HL-60 (cell line): ENCODE data around the gene CLPTM1.
A peak's percentile ranks its signal among the peaks of the same experiment; 100 is the strongest.

Experiments
- DNase-seq, 2 experiments: peaks; one replicate each; pipeline ENCODE4 v3.0.0-alpha.2; 2010 to 2020; ENCODE audit warnings: low read depth in 1 of 2, low spot score in 1 of 2
- H3K27ac ChIP-seq: fragments of 250-450 bp; sonication (Bioruptor Pico); replicated peaks from 2 replicates; pipeline ENCODE4 v1.5.1; 2020; ENCODE audit warnings: mild to moderate bottlenecking, moderate library complexity
- H3K27me3 ChIP-seq: fragments of 250-450 bp; sonication (Bioruptor Pico); 2 replicates; pipeline ENCODE4 v1.5.1; 2021; ENCODE audit warnings: mild to moderate bottlenecking, moderate library complexity; ENCODE audit not compliant: insufficient read depth, poor library complexity, severe bottlenecking
- H3K4me3 ChIP-seq: replicated peaks from 2 replicates; pipeline ENCODE4 v1.5.1; 2011; ENCODE audit warnings: mild to moderate bottlenecking, control low read depth, low read length; ENCODE audit not compliant: insufficient read depth
- GABPA ChIP-seq: IDR thresholded peaks from 2 replicates; pipeline ENCODE4 v1.6.1; 2012; ENCODE audit warnings: low read depth
- POLR2AphosphoS5 ChIP-seq: IDR thresholded peaks from 2 replicates; pipeline ENCODE4 v1.6.1; 2012; ENCODE audit warnings: low read depth
- SPI1 ChIP-seq: IDR thresholded peaks from 2 replicates; pipeline ENCODE4 v1.6.1; 2012; ENCODE audit warnings: low read depth, mild to moderate bottlenecking, borderline replicate concordance
- TF ChIP-seq, protein P1 (sequence below): IDR thresholded peaks from 2 replicates; pipeline ENCODE4 v1.6.1; 2012; ENCODE audit warnings: low read depth; ENCODE audit not compliant: insufficient replicate concordance
- TF ChIP-seq, protein P2 (sequence below): IDR thresholded peaks from one replicate; pipeline ENCODE4 v1.5.1; 2011; ENCODE audit warnings: low read length, control low read depth, inconsistent platforms; ENCODE audit not compliant: insufficient read depth

Gene CLPTM1

DNA sequence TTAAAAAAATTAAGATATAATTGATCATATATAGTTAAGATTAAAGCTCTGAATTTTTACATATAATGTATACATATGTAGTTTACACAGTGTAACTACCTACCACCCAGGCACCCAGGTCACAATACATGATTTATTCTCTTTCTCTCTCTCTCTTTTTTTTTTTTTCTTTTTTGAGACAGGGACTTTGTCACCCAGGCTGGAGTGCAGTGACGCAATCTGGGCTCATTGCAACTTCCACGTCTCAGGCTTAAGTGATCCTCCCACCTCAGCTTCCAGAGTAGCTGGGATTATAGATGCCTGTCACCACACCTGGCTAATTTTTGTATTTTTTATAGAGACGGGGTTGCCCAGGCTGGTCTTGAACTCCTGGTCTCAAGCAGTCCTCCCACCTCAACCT is 64.9 kb downstream of the CLPTM1 start:
- peak in 1 of 2 experiments; percentile 55 for DNase-seq
- H3K27ac ChIP-seq: no peak overlapping the region
- no peak overlapping the region for H3K4me3 ChIP-seq
- no peaks in the 10 kb centered on the region for H3K27me3 ChIP-seq
- TF ChIP-seq SPI1 (no peak), POLR2AphosphoS5 (no peak), GABPA (no peak)
- TF ChIP-seq, protein P1, sequence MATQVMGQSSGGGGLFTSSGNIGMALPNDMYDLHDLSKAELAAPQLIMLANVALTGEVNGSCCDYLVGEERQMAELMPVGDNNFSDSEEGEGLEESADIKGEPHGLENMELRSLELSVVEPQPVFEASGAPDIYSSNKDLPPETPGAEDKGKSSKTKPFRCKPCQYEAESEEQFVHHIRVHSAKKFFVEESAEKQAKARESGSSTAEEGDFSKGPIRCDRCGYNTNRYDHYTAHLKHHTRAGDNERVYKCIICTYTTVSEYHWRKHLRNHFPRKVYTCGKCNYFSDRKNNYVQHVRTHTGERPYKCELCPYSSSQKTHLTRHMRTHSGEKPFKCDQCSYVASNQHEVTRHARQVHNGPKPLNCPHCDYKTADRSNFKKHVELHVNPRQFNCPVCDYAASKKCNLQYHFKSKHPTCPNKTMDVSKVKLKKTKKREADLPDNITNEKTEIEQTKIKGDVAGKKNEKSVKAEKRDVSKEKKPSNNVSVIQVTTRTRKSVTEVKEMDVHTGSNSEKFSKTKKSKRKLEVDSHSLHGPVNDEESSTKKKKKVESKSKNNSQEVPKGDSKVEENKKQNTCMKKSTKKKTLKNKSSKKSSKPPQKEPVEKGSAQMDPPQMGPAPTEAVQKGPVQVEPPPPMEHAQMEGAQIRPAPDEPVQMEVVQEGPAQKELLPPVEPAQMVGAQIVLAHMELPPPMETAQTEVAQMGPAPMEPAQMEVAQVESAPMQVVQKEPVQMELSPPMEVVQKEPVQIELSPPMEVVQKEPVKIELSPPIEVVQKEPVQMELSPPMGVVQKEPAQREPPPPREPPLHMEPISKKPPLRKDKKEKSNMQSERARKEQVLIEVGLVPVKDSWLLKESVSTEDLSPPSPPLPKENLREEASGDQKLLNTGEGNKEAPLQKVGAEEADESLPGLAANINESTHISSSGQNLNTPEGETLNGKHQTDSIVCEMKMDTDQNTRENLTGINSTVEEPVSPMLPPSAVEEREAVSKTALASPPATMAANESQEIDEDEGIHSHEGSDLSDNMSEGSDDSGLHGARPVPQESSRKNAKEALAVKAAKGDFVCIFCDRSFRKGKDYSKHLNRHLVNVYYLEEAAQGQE: no peak
- TF ChIP-seq, protein P2, sequence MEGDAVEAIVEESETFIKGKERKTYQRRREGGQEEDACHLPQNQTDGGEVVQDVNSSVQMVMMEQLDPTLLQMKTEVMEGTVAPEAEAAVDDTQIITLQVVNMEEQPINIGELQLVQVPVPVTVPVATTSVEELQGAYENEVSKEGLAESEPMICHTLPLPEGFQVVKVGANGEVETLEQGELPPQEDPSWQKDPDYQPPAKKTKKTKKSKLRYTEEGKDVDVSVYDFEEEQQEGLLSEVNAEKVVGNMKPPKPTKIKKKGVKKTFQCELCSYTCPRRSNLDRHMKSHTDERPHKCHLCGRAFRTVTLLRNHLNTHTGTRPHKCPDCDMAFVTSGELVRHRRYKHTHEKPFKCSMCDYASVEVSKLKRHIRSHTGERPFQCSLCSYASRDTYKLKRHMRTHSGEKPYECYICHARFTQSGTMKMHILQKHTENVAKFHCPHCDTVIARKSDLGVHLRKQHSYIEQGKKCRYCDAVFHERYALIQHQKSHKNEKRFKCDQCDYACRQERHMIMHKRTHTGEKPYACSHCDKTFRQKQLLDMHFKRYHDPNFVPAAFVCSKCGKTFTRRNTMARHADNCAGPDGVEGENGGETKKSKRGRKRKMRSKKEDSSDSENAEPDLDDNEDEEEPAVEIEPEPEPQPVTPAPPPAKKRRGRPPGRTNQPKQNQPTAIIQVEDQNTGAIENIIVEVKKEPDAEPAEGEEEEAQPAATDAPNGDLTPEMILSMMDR: no peak

DNA sequence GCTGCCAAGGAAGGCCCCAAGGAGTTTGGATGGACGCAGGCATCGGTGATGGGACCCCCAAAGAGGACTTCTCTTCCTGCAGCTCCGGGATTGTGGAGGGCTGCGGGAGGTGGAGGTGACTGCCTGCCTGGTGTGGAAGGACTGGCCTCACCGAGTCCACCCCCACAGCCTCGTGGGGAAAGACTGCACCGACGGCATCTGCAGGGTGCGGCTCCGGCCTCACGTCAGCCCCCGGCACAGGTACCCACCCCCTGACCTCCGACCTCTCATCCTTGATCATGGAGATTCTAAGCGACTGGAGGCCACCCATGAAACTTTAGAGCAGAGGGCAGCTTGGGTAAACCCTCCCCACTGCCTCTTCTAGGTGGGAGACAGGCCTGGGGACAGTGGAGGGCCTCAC is 66.8 kb downstream of the CLPTM1 start:
- Histone ChIP-seq H3K4me3 (no peak overlapping the region), H3K27ac (no peak overlapping the region), H3K27me3 (no peaks in the 10 kb centered on the region)
- TF ChIP-seq GABPA: no peak
- TF ChIP-seq SPI1: no peak
- TF ChIP-seq, protein P1: no peak
- TF ChIP-seq POLR2AphosphoS5: no peak
- TF ChIP-seq, protein P2: no peak
- no peak for DNase-seq

DNA sequence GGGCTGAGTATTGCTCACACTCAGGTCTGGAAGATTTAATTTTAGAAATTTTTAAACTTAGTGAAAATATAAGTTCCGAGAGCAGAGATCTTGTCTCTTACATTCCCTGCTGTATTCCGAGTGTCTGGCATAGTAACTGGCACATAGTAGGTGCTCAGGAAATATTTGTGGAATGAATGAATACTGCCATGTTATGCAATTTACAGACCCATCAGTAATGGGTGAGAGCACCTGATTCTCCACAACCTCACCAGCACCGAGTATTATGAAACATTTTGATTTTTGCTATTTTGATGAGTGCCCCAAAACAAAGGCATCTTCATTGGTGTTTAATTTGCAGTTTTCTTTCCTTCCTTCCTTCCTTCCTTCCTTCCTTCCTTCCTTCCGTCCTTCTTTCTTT is 67.9 kb downstream of the CLPTM1 start:
- Histone ChIP-seq H3K4me3 (no peak overlapping the region), H3K27ac (no peak overlapping the region), H3K27me3 (no peaks in the 10 kb centered on the region)
- TF ChIP-seq POLR2AphosphoS5: no peak
- TF ChIP-seq SPI1: no peak
- TF ChIP-seq, protein P2: no peak
- TF ChIP-seq, protein P1: no peak
- TF ChIP-seq GABPA: no peak
- no peak for DNase-seq
